GM10266 (cell line): Measurements from ENCODE around the gene GSTM3.

ENCODE experiments used
- DNase-seq: peaks from one replicate; pipeline ENCODE4 v3.0.0; 2012; ENCODE audit errors: extremely low spot score
- CTCF ChIP-seq: IDR thresholded peaks from 2 replicates; pipeline ENCODE4 v1.5.1; 2012; ENCODE audit warnings: mild to moderate bottlenecking, low read depth; ENCODE audit not compliant: control insufficient read depth, insufficient read depth; ENCODE audit errors: missing control alignments

The GSTM3 gene

GRCh38 chr1:109763646-109764415 lies 23.0 kb upstream of the GSTM3 start, which contains the start of gene EPS8L3:
TSS of gene EPS8L3 (minus strand) at chr1:109763923. CDS start at chr1:109761749, 2,174 bp downstream.
- no peak for DNase-seq
- no peak for TF ChIP-seq CTCF

DNA sequence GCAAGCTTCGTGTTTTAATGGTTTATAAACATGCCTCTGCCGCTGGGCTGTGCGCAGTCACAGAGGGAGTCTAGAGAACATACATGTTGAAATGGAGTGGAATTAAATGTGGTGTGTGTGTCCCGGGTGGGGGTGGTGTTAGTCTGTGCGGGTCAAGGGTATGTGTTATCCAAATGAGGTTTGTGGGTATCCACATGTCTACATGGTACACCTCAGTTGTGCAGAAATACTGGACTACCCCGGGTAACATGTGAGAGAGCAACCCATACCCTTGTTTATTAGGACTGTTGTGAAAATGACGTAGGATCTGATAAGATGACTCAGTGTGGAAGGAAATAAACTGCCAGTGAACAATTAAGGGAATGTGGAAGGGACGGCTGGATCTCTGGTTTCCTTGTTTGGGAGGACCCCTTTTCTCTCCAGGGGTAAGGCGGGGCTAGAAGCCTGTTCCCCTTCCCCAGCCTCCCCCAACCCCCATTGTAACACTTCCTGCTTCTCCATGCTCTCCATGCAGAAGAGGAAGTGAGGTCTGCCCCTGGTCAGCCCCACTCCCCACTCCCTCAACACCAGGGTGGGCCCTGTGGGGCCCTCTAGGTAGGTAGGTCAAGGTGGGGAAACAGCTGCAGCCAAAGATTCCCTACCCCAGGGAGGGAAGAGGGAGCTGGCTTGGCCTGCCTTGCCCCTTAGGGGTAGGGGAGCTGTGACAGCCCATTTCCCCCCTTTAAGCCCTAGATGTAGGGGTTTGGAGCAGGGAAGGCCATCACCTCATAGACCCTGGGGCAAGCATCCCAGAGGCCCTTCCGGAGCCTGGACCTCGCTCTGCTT lies 22.2 kb upstream of the GSTM3 start:
- no peak for DNase-seq
- TF ChIP-seq CTCF, result no peak

DNA sequence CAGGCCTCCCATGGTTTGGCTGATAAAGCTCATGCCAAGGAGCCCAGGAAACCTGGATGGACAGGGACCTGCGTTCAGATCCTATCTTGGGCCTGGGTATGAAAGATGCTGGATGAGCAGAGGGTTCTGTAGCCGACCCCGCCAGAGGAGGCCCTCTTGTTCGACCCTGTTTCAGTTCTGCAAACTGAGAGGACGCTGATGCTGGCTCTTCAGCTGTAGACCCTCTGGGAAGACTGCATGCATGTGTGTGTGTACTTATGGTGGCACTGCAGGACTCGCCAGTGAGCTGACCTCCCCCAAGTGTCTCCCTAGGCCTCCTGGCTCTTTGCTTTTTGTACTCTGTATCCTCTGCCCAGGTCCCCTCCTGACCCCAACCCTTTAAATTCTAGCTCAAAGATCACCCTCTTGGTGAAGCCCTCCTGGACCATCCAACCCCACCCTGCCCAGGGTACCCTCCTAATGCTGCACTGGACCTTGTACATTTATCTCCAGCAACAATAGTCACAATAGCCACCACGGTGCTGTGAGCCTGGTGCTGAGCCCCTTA lies 21.3 kb upstream of the GSTM3 start:
- no peak for DNase-seq
- TF ChIP-seq CTCF, result no peak

DNA sequence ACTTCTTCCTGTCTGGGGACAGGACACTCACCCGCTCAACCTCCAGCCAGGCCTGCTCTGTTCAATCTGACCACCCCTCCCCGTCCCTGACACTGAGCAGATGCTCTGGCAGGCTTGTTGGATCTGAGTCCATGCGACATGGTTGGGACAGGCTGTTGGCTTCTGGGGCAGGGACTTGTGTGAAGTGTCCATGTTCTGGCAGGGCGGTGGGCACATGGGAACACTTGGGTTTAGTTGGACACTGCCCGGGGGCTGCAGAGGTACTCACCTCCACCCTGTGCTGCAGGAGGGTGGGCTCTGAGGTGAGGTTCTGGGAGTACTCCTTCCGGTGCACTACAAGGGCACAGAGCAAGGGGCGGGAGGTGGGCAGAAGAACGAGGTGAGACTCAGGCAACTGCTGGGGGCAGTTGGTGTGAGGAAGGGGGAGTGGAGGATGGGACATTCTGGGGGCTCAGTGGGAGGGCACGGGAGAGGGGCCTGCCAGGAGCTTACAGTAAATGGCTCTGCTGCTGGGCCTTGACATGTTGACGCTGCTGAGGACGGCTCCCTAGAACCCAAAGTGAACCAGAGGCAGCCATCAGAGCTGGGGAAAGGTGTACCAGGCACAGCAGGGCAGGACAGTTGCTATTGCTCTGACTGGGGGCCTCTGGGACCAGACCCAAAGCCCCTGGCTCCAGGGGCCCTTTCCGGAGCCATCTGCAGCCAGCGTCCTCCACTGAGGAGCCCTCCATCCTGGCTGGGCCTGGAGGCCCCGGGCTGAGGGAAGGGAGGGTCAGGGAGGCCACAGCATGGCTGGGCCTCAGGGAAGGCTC lies 20.6 kb upstream of the GSTM3 start:
- DNase-seq, result no peak
- no peak for TF ChIP-seq CTCF

DNA sequence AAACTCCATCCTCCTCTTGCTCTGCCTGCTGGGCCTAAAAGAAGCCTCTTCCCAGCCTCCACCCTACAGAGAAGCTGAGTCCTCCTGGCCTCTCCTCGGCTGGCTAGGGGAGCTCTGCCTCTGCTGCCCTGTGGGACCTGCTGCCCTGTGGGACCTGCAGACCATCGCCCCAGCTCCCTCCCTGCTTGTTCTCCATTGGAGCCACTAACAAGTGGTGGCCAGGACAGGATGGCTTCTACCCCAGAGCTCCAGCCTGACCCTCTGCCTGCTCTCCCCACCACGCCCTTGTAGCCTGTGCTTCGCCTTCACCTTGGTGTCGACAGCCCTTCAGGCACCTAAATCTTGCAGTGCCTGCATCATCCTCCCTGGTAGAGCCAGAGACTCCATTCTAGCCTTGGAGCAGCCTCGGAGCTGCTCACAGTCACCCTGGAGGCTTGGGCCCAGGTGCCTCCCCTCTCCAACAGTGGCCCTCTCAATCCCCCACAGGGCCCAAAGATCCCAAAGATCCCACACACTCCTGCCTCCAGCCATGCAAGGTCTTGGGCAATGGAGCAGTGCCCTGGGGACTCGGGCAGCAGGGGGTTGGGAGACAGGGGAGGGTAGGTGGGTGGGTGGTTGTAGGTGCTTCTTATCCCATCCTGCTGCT lies 19.9 kb upstream of the GSTM3 start:
- DNase-seq, result no peak
- no peak for TF ChIP-seq CTCF

DNA sequence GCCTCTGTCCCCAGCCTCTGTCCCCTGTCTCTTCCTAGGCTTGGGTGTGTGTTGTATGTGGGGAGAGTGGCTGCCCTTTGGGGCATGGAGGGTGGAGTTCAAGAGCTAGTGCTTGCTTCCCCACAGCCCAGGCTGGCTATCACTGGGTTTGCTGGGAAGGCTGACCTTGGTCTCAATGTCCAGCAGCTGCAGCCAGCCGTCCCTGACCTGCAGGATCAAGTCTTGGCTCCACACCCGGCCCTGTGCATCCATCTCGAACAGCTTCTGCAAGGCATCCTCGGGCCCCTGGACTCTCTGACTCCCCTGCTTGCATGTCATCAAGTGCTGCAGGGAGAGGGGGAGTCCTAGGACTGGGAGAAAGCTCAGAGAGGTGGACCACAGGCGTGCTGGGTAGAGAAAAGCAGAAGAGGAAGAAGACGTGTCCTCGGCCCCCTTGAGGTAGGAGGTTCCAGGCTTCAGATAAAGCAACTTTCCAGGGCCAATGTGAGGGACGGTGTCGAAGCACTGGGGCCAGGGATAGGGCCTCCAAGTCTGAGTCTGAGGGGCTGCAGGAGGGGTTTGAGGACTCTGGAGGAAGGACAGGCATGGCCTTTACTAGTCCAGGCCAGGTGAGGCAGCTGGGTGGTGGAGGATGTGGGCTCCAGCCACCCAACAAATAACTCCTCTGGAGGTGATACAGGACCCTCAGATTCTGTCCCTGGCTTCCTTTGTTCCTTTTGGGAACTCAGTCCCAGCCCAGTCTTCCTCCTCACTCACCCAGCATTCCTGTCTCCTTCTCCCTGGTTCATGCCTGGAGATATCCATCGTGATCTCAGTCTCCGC lies 18.9 kb upstream of the GSTM3 start:
- DNase-seq, result no peak
- TF ChIP-seq CTCF, result no peak
